NCI-H1694 treated with DMSO at 0.1 percent for 48 hours (cell line): ENCODE data around the gene FRAS1.
"Not testable (repeated sequence)": the region's sequence is repeated elsewhere in the genome, so short reads cannot be mapped to it uniquely, and the experiment has no call there.

Experiments
- DNase-seq: peaks from one replicate; lab custom pipeline; 2025; lab: John Stamatoyannopoulos, UW

The FRAS1 gene

DNA sequence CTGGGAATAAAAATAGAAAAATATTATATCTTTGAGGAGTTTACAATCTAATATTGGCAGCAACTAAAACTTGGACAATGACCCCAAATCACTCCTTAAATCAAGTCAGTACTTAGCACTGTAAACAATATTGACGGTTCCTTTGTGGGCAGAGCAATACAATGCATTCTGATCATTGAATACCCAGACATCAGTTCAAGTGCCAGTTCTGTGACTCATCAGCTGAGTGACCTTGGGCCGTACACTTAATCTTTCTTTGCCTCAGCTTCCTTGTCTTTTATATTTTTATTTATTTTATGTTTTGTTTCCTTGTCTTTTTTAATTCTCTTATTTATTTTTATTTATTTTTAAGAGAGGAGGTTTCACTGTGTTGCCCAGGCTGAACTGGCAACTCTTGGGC is 382.2 kb downstream of the FRAS1 start:
- DNase-seq = no peak

- DNase-seq = no peak
Observed at GRCh38 chr4:78441756-78442155, 384.6 kb downstream of the FRAS1 start.

GRCh38 chr4:78446619-78447018 is 389.5 kb downstream of the FRAS1 start:
- no peak for DNase-seq

GRCh38 chr4:78451407-78451806 is 394.3 kb downstream of the FRAS1 start:
- no peak for DNase-seq

GRCh38 chr4:78454016-78454415 is 396.9 kb downstream of the FRAS1 start:
- no peak for DNase-seq

- no peak for DNase-seq
Observed at GRCh38 chr4:78457751-78458150, 400.6 kb downstream of the FRAS1 start.

GRCh38 chr4:78459327-78459726 is 402.2 kb downstream of the FRAS1 start:
- no peak for DNase-seq

DNA sequence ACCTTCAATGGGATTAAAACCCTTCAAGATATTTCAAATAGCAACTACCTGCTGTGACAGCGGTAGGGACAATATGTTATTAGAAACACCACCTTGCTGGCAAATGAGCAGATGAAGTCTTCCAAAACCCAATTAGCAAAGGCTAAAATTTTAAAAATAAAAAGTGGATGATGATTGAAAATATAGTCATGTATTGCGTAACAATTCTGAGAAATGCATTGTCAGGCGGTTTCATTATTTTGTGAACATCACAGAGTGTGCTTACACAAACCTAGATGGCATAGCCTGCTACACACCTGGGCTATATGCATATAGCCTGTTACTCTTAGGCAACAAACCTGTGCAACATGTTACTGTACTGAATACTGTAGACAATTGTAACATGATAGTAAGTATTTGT is 403.2 kb downstream of the FRAS1 start:
- DNase-seq = no peak

DNA sequence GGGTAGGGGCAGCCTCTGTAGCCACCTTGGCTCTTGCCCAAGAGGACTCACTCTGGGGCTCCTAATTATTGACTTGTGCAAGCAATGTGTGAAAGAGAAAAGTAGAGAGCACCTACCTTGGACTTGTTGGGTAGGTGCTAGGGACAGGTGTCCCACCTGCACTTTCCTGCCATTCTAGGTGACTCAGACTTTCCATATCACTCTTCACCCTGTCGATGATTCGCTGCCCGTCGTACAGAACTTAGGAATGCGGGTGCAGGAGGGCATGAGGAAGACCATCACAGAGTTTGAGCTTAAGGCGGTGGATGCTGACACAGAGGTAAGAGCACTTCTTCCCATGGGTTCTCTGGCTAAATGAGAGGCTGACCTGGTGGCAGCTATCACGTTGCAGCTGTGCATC is 407.1 kb downstream of the FRAS1 start:
- DNase-seq = no peak

- not testable (repeated sequence) for DNase-seq
Observed at GRCh38 chr4:78467223-78467622, 410.1 kb downstream of the FRAS1 start.

DNA sequence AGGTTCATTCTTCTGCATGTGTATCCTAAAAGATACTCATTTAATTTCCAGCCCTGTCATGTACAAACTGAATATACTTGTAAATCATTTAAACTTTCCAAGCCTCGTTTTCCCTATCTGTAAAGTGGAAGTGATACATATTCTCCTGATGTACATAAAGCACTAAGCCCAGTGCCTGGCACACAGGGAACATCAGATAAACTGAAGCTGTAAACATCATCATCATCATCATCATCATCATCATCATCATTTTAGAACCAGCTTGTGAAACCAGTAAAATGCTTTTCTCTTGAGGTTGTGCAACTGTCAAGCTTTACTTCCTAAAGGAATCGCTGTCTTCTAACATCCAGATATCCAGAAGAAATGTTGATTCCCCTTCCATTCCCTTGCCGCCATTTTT is 411.1 kb downstream of the FRAS1 start:
- no peak for DNase-seq

DNA sequence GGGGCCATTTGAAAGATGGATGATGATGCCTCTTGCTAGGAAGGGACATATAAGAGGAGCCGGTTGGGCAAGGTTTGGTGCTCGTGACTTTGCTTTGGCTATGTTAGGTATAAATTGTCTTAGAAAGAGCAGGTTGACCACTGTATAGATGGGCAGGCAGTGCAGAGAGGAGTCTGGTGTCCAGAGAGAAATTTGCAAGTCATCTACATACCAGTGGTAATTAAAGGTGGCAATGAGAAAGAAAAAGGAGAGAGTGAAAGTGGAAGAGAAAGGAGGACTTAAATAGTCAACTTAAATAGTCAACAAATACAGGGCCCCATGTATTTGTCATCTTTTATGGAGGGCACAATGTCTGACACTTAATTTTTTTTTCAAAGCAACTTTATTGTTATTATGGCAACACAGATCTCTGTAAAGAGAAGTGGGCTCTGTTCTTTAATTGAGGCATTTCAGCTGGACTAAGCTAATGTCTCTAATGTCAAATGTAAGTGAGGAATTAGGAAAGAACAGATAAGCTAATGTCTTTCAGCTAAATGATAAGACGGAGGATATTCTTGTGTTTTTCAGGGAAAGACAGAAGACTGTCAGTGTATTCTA is 419.1 kb downstream of the FRAS1 start:
- DNase-seq = no peak

- no peak for DNase-seq
Observed at GRCh38 chr4:78477276-78477675, 420.2 kb downstream of the FRAS1 start.

DNA sequence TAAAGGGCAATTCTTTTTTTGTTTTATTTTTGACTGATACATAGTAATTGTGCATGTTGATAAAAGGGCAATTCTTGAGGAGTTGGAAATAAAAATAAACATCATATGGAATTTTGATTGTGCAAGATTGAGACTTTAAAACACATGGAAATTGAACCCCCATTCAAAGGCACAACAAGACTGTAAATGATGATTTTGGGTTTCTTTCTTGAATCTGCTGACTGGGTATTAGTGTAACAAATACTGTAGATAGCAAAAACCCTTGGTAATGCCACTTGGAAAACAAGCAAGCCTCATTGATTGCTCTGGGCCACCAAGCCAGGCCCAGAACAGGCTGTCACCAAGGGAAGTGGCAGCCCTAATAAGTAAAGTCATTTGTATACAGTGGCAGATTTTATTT is 421.4 kb downstream of the FRAS1 start:
- no peak for DNase-seq

DNA sequence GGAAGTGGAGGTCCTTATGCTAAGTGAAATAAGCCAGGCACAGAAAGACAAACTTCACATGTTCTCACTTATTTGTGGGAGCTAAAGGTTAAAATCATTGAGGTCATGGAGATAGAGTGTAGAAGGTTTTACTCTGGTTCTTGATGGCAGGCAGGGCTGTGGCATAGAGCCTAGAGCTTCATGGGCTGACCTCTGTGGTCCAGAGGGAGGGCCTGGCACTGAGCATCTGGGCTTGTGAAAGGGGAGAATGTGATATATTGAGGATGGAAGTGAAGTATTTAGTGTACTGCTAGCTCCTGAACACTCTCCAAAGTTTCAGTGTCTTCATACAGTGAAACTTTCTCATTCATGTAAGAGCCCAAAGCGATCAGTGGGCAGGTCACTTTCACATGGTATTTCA is 423.2 kb downstream of the FRAS1 start:
- no peak for DNase-seq

GRCh38 chr4:78481180-78481579 is 424.1 kb downstream of the FRAS1 start:
- no peak for DNase-seq

- DNase-seq = no peak
Observed at GRCh38 chr4:78482281-78482680, 425.2 kb downstream of the FRAS1 start.

DNA sequence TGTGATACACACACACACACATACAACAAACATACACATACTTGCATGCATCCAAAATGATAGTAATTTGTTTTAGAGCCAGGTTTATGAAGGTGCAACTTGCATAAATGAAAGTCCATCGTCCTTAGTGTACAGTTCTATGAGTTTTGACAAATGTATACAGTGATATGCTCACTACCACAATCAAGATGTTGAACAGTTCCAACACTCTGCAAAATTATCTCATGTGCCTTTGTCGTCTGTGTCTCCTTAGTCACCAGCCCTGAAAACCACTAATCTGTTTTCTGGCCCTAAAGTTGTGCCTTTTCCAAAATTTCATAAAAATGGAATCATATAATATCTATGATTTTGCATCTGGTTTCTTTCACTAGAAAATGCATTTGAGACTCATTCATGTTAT is 426.7 kb downstream of the FRAS1 start:
- no peak for DNase-seq

- DNase-seq = no peak
Observed at GRCh38 chr4:78484574-78484973, 427.5 kb downstream of the FRAS1 start.

DNA sequence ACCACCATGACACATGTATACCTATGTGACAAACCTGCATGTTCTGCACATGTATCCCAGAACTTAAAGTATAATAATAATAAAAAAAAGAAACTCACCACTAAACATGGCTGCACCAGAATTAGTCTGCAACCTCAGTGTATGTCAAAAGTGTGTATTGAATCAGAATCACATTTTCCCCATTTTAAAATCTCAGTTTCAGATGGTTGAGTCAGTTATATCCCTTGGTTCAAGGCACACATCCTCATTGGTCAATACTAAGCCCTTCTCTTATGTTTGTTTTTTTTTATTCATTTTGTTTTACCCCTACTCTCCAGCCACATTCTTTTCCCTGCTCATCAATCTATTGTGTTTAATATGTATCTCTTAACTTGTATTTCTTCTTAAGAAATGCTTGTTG is 436.6 kb downstream of the FRAS1 start:
- no peak for DNase-seq

DNA sequence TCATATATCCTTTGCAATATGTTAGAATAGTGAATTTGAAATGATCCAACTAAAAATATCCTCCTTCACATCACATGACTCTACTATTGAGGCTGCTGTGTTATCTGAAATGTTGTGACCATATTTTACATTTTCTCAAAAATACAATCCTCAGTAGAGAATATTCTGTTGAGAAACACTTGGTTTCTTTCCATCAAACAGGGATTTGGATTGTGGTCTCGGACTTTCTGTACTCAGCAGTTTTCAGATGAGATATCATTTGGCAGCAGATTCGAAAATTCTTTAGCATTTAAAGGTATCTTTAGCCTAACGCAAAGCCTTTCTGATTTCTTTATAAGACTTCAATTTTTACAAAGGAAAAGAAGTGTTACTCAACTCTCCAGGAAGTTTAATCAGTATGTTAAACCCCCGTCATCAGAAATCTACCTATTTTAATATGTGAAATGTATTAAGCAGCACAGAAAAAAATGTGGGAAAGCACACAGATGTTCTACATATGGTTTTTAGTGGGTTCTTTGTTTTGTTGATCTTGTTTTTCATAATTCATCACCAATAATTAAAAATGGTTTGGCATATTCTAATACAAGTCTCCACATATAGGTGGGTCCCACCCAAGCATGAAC is 439.0 kb downstream of the FRAS1 start:
- no peak for DNase-seq

DNA sequence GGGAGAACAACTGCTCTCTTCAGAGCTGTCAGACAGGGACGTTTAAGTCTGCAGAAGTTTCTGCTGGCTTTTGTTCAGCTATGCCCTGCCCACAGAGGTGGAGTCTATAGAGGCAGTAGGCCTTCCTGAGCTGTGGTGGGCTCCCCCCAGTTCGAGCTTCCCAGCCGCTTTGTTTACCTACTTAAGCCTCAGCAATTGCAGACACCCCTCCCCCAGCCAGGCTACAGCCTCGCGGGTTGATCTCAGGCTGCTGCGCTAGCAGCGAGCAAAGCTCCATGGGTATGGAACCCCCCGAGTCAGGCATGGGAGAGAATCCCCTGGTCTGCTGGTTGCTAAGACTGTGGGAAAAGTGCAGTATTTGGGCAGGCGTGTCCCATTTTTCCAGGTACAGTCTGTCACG is 449.1 kb downstream of the FRAS1 start:
- not testable (repeated sequence) for DNase-seq

DNA sequence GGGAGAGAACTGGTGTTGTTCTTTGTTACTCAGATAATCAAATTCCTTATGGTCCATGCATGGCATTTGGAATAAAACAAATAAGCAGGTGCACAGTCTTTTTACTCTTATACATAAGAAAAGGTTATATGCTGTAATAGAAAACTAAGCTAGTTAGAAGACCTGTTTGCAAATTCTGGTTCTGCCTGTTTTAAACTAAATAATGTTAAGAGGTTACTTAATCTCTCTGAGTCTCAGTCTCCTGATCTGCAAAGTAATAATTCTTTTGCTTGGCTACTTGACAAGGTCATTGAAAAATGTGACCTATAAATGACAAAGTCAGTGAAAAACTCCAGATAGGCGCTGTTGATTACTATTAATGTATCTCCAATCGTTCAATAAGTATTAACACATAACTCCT is 451.9 kb downstream of the FRAS1 start:
- no peak for DNase-seq

- no peak for DNase-seq
Observed at GRCh38 chr4:78510108-78510507, 453.0 kb downstream of the FRAS1 start.
